NCI-H748 (cell line): ENCODE data around the gene MIEF1.
A peak's percentile ranks its signal among the peaks of the same experiment; 100 is the strongest.

ENCODE experiments used
- DNase-seq: peaks from one replicate; lab custom pipeline; 2025; ENCODE audit not compliant: unreplicated experiment; lab: John Stamatoyannopoulos, UW

MIEF1 gene

GRCh38 chr22:39528080-39528661 lies 26.1 kb downstream of the MIEF1 start:
- no peak for DNase-seq

DNA sequence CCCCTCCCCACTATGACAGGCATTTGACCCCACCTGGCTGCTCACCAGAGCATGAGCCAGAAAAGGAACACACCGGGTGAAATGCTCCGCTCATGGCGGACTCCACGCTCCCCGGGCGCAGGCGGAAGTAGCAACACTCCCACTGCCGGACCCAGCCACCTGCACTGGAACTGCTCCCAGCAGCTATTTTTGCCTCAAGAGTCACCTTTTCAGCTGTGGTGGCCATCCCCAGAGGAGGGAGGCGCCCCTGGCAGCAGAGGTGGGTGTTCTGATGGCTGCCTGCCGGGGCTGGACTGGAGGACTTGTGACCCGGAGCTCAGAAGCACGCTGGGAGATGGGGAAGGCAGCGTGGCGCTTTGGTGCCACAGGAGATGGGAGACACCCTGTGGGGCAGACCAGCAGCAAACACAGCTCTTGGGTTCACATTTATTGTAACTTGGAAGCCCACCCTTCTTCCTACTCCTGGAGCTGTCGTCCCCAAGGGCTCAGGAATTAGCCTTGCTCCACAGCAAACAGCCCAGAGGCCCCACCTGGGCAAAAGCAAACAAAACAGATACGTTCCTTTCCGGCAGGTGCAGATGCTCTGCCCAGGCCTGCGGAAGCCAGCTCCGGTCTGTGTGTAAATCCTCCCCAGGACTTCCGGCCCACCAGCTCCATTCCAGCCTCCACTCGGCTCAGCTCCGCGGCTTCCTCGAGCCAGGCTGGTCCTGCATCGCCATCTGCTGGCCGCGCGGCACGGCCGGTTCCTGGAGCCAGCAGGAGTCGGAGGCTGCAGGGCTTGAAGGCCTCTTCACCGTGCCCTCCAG lies 26.8 kb downstream of the MIEF1 start:
- peak; percentile 96 for DNase-seq

- no peak for DNase-seq
These were observed 27.4 kb downstream of the MIEF1 start for GRCh38 chr22:39529487-39529851.

- no peak for DNase-seq
These were observed 28.0 kb downstream of the MIEF1 start for GRCh38 chr22:39530116-39530515.

DNA sequence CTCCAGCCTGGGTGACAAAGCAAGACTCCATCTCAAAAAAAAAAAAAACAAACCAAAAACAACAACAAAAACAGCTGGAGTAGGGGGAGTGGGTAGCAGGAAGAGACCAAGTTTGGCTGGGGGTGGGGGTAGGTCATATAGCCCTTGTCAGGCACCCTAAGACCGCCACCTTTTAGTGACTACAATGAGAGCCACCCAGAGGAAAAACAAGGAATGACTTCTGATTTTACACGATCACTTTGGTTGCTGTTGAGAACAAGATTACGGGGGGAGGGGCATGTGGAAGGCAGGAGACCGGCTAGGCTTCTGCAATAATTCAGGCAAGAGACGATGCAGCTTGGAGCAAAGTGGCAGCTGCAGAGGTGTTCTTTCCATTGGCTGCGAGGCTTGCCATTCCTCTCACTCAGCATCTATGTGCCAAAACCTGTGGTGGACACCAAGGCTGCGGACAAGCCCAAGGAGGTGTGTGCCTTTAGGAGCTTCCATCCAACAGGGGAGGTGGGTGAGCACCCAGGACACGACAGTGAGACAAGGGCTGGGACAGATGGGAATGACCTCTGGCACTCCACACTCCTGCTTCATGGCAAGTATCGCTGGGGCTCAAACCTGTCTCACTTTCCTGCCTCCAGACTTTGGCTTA lies 28.7 kb downstream of the MIEF1 start:
- no peak for DNase-seq

DNA sequence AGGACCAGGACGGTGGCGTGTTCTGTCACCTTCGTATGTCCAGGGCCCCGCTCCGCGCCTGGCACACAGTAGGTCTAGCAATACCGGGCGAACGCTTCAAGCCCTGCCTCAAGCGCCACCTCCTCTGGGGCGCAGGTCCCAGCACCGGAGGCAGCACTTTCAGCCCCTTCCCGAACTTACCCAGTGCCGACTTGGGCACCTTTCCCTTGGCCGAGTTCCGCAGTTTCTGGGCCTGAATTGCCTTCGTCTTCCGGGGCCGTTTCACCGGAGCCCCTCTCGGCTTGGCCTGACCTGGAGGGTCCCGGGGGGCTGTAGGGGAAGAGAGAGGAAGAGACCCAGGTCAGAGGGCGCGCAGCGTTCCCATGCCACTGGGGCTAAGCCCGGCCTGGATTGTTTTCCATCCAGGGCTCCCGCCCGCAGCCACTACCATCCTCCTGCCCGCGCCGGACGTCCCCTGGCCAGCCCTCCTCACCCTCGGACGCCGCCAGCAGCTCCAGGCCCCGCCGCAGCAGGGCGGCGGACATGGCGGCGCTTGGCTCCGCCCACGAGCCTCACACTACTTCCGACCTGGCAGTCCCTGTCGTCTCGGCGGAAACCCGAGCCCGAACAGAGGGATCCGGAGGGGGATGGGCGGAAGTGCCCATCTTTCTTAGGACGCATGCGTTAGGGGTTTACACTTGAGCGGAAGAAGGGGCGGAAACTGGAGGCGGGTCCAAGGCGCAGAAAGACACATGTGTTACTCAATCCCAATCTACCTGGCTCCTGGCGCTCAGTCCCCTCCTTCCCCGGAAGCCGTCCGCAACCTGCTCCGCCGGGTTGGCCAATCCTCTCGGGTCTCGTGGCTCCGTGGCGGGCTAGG lies 30.4 kb downstream of the MIEF1 start, which contains the start of gene RPS19BP1:
Gene RPS19BP1, minus strand, starts transcription at position 534 of the 859 bp plus-strand sequence. Its CDS starts 10 bp downstream, at position 524.
- DNase-seq, result peak; percentile 98

GRCh38 chr22:39534092-39534506 lies 32.0 kb downstream of the MIEF1 start:
- no peak for DNase-seq

GRCh38 chr22:39534591-39535356 lies 32.7 kb downstream of the MIEF1 start:
- DNase-seq, result peak; percentile 72

DNA sequence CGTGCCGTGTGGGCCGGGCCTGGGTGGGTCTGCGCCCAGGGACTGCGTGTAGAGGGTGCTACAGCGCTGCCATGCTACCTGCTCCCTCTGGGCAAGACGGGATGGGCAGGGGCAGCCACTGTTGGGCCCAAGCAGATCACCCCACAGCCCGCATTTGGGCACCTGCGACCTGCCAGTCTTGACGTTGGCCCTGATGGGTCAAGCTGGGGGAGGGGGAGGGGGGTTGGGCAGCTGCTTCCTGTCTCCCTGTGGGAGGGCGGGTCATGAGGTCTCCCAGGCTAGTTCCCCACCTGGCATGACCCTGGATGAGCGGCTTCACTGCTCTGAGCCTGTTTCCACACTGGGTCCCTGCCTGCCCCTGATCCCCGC lies 33.3 kb downstream of the MIEF1 start:
- no peak for DNase-seq

DNA sequence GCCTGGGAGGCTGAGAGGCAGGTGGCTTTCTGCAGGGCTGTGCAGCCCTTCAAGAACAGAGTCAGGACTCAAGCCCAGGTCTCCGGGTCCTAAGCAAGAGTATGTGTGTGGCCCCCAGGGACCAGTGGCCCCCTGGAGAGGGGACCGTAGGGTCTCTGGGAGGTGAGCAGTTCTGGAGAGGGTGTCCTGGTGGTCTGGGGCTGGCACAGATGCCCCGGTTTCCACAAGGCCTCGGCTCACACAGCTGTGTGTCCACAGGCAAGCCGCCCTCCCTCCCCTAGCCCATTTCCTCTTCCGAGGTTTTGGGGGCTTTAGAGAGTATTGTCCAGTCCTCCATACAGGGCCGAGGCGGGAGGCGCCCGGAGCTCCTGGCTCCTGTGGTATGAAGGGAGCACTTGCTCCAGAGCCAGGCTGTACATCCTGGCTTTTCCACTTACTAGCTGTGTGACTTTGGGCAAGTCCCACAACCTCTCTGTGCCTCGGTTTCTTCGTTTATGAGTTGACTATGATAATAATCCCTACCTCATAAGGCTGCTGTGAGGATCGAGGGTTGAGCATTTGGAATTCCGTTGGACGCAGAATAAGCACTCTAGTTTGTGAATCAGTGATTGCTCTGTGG lies 33.9 kb downstream of the MIEF1 start:
- DNase-seq, result no peak

DNA sequence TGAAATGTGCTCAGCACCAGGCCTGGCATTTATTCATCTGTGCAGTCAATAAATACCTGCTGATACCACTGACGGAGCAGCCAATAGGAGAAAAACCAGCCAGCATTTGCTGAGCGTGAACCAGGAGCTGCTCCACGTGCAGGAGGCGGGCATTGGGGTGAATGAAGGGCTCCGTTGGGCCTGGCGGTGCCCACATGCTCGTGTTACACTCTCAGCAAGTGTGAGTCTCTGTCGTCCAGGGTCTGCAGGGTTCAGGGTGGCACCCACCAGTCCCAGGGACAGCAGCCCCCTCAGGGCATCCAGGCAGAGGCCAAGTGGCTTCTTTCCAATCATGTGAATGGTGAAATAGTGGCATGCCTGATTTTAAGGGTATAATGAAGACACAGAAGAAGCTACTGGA lies 34.6 kb downstream of the MIEF1 start:
- no peak for DNase-seq

- DNase-seq, result no peak
These were observed 35.9 kb downstream of the MIEF1 start for GRCh38 chr22:39537975-39538374.

- DNase-seq, result peak; percentile 39
These were observed 41.0 kb downstream of the MIEF1 start for GRCh38 chr22:39543095-39543494.

- no peak for DNase-seq
These were observed 43.6 kb downstream of the MIEF1 start for GRCh38 chr22:39545386-39546365.

DNA sequence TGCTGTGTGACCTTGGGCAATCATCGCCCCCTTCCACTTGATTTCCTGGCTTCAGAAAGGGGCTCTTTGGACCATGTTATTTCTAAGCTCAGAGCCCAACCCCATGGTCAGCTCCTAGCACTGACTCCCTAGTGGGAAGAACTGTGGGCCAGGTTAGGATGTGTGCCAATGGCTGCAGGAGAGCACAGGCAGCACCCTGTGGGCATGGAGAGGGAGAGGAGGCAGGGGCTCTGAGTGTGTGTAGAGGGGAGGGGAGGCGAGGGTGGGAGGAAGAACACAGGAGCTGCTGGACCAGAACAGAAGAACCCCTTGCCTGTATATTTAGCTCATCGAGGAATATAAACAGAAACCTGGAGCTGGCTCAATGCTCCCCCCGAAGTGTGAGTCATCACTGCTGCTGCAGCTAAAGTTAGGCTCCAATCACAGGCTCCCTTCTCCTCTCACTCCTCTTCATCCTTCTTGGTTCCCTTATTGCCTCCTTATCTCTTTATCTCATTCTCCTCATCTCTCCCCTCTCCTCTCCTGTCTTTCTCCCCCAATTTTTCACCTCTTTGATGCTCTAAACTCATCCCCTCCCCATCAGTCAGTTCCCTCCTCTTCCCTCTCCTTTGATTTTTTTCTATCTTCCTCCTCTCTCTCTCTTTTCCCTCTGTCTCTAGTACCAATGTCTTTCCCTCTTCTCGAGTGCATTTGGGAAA lies 44.9 kb downstream of the MIEF1 start:
- DNase-seq, result no peak

GRCh38 chr22:39547587-39547947 lies 45.5 kb downstream of the MIEF1 start:
- DNase-seq, result no peak

GRCh38 chr22:39553429-39553828 lies 51.3 kb downstream of the MIEF1 start:
- DNase-seq, result no peak

- DNase-seq, result no peak
These were observed 52.1 kb downstream of the MIEF1 start for GRCh38 chr22:39554151-39554550.
